Measurements from ENCODE around the gene MRPL49.

Gene MRPL49

DNA sequence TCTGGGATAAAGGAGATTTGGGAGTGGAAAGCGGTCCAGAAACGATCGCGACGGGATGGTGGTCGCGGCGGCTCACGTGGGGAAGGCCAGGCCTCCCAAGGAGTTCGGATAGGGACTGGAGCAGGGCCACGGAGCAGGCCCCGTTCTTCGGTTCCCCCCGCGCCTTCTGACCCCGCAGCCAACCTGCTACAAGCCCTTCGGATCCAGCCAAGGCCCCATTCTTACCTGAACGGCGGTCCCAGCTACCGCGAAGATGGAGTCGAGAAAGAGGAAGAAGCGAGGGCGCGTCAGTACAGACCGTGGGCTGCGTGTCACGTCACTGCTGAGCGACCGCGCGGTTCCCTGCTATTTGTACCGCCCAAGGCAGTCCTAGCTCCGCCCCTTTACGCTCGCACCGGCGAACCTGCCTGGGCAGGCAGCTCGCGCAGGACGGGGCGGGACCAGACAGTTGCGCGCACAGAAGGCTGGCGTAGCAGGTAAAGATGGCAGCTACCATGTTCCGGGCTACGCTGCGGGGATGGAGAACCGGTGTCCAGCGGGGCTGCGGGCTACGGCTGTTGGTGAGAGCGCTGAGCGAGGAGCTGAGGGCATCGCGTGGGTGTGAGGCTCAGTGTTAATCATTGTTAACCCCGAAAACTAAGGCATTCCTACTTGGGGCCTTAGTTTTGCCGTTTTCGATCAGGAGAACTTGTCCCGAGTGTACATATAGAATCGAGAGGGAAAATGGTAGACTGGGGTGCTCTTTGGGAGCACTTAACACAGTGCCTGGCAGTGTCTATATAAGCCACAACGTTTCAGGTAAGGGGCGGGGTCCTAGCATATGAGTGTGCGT is at the start of gene MRPL49, which contains the start of gene FAU:
Gene MRPL49, plus strand, starts transcription at position 457 of the 832 bp plus-strand sequence. Its CDS starts 26 bp downstream, at position 483.
Gene FAU, minus strand, starts transcription at position 270 of the 832 bp plus-strand sequence. CDS start 321 bp downstream, outside the sequence.
- DNase-seq (ENCODE audit: low spot score) = peak; percentile 98

DNA sequence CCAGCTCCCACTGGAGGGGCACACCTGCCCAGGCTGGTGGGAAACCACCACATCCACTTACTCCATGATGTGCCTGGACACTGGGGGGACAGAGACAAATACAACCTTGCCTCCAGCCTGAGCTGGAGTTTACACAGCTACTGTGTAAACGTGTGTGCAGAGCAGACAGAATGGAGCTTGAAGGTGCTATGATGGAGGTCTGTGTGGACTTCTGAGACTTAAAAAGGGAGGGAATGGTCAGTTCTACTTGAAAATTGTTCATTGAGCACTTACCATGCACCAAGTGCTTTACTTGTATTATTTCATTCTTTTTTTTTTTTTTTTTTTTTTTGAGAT is 49.5 kb upstream of the MRPL49 start:
- DNase-seq (ENCODE audit: low spot score) = no peak

DNA sequence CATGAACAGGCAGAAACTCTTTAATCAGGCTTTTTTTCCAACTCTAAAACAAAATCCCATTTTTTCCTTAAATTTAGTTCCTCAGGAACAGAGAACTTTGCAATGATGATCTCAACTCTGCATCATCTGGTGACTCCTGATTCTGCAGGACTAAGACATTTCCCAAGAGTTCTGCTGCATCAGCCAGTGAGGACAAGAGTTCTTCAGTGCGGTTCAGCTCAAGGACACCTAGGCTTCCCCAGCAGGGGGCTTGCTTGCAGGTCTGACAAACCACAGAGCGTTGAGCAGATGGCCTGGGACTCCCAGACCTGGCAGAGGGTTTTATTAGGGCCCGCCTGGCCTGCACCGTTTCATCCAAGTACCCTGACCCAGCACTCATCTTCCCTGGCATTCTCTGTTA is 44.7 kb upstream of the MRPL49 start:
- peak; percentile 54 for DNase-seq (ENCODE audit: low spot score)

GRCh38 chr11:65078151-65078550 is 44.0 kb upstream of the MRPL49 start:
- DNase-seq (ENCODE audit: low spot score) = peak; percentile 79

GRCh38 chr11:65078786-65079342 is 43.3 kb upstream of the MRPL49 start:
- DNase-seq (ENCODE audit: low spot score) = no peak

GRCh38 chr11:65083134-65083833 is 38.8 kb upstream of the MRPL49 start:
- no peak for DNase-seq (ENCODE audit: low spot score)

GRCh38 chr11:65083834-65084597 is 38.1 kb upstream of the MRPL49 start, which contains the start of the genes CDCA5 and ZFPL1:
TSS of gene CDCA5 (minus strand) at chr11:65084040. CDS start at chr11:65083978, 62 bp downstream.
TSS of gene ZFPL1 (plus strand) at chr11:65084222. CDS start at chr11:65084699, 477 bp downstream.
- DNase-seq (ENCODE audit: low spot score) = peak; percentile 97

DNA sequence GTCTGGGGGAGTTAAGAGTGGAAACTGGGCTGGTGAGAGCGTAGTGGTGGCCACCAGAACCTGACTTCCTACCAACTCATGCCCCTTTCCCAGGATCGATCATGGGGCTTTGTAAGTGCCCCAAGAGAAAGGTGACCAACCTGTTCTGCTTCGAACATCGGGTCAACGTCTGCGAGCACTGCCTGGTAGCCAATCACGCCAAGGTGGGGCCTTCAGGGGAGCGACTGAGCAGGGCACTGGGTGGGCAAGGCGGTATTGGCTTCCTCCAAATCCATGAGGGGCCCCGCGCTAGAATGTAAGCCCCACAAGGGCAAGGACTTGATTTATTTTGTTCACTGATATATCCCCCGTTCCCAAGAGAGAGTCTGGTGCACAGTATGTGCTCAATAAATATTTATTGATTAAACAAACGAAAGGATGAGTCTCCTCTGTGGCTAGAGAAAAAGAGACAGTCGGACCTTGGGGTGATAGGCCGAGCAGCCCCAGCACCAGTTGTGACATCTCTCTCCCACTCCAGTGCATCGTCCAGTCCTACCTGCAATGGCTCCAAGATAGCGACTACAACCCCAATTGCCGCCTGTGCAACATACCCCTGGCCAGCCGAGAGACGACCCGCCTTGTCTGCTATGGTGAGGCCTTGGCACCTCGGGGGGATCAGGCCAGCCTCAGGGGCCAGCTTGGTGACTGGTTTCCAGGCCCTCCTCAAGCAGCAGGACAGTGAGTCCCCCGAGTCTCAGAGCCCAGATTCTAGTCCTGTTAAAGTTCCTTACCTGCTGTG is 37.3 kb upstream of the MRPL49 start:
- no peak for DNase-seq (ENCODE audit: low spot score)

- no peak for DNase-seq (ENCODE audit: low spot score)
Observed at GRCh38 chr11:65085446-65085845, 36.7 kb upstream of the MRPL49 start.

GRCh38 chr11:65086809-65087208 is 35.3 kb upstream of the MRPL49 start:
- DNase-seq (ENCODE audit: low spot score) = no peak

GRCh38 chr11:65087216-65087615 is 34.9 kb upstream of the MRPL49 start:
- DNase-seq (ENCODE audit: low spot score) = no peak

DNA sequence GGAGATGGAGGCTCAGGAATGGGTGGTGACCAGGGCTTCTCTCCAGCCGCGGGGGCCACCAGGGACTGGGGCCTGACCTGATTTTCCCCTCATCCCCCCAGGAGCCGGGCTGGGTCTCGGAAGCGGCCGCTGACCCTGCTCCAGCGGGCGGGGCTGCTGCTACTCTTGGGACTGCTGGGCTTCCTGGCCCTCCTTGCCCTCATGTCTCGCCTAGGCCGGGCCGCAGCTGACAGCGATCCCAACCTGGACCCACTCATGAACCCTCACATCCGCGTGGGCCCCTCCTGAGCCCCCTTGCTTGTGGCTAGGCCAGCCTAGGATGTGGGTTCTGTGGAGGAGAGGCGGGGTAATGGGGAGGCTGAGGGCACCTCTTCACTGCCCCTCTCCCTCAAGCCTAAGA is 34.3 kb upstream of the MRPL49 start:
- DNase-seq (ENCODE audit: low spot score) = no peak

- no peak for DNase-seq (ENCODE audit: low spot score)
Observed at GRCh38 chr11:65089621-65090020, 32.5 kb upstream of the MRPL49 start.

- DNase-seq (ENCODE audit: low spot score) = no peak
Observed at GRCh38 chr11:65090628-65091027, 31.5 kb upstream of the MRPL49 start.

DNA sequence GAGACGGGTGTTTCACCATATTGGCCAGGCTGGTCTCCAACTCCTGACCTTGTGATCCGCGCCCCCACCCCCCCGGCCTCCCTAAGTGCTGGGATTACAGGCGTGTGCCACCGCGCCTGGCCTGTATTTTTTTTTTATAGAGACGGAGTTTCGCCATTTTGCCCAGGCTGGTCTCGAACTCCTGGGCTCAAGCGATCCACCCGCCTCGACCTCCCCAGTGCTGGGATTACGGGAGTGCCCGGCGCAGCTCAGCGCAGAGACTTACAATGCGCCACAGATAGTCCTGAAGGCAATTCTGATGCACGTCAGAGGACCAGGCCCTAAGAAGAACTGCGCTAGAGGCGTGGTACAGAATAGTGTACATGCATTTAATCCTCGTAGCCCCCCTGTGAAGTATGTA is 26.7 kb upstream of the MRPL49 start:
- no peak for DNase-seq (ENCODE audit: low spot score)

GRCh38 chr11:65095974-65096806 is 25.9 kb upstream of the MRPL49 start, which contains the start of gene VPS51:
TSS of gene VPS51 (plus strand) at chr11:65096214. CDS start at chr11:65096251, 37 bp downstream.
- DNase-seq (ENCODE audit: low spot score) = peak; percentile 94

DNA sequence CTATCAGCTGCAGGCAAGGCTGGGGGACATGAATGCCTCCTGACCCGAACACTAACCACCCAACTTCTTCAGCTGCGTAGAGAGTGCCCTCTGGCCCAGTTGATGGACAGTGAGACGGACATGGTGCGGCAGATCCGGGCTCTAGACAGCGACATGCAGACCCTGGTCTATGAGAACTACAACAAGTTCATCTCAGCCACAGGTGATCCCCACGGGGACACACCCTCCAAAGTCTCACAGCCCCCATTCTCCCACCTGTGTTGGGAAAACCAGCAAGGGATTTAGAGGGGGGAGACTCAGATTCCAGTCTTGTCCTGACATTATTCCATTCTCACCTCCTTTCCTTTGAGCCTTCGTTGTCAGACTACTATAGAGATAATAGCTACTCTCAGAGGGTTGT is 25.2 kb upstream of the MRPL49 start:
- no peak for DNase-seq (ENCODE audit: low spot score)

DNA sequence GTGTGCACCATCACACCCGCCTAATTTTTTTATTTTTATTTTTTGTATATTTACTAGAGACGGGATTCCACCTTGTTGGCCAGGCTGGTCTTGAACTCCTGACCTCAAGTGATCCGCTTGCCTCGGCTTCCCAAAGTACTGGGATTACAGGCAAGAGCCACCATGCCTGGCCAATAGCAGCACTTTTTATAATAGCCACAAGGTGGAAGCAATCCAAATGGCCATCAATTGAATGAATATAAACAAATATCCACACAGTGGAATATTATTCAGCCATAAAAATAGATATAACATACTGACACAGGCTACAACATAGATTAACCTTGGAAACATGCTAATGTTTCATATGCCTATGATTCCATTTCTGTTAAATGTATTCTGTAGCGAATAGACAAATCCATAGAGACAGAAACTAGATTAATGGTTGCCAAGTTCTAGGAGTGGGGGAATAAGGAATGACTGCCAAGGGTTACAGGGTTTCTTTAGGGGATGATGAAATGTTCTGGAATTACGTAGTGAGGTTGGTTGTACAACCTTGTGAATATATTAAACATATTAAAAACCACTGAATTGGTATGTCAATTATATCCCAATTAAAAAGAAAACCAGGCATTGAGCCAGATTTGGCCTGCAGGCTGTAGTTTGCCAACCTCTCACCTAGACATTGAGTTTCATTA is 21.3 kb upstream of the MRPL49 start:
- no peak for DNase-seq (ENCODE audit: low spot score)

Data from NAMALWA (cell line).